Erythroblast (primary cell): ENCODE data around the gene EPB41L1.

Source experiments
- GATA1 ChIP-seq: IDR thresholded peaks from 2 replicates; pipeline ENCODE4 v1.6.1; 2011; ENCODE audit warnings: low read depth, mild to moderate bottlenecking, control low read depth, low read length, moderate library complexity
- POLR2A ChIP-seq: IDR thresholded peaks from 2 replicates; pipeline ENCODE4 v1.6.1; 2011; ENCODE audit warnings: mild to moderate bottlenecking, low read length

GRCh38 chr20:36150489-36150846 is 4.1 kb upstream of the EPB41L1 start:
- TF ChIP-seq POLR2A (no peak), GATA1 (no peak)
